GM19238 (cell line): ENCODE data around the gene LYST.

Experiments
- DNase-seq: peaks from one replicate; pipeline ENCODE4 v3.0.0; 2011; ENCODE audit warnings: low spot score; ENCODE audit not compliant: insufficient read length

The LYST gene

GRCh38 chr1:235888119-235888643, 21.5 kb upstream of the LYST start:
- peak; percentile 46 for DNase-seq

- DNase-seq = no peak
These were observed 21.0 kb upstream of the LYST start for GRCh38 chr1:235887676-235888075.

GRCh38 chr1:235885655-235886262, 19.1 kb upstream of the LYST start:
- DNase-seq = no peak

DNA sequence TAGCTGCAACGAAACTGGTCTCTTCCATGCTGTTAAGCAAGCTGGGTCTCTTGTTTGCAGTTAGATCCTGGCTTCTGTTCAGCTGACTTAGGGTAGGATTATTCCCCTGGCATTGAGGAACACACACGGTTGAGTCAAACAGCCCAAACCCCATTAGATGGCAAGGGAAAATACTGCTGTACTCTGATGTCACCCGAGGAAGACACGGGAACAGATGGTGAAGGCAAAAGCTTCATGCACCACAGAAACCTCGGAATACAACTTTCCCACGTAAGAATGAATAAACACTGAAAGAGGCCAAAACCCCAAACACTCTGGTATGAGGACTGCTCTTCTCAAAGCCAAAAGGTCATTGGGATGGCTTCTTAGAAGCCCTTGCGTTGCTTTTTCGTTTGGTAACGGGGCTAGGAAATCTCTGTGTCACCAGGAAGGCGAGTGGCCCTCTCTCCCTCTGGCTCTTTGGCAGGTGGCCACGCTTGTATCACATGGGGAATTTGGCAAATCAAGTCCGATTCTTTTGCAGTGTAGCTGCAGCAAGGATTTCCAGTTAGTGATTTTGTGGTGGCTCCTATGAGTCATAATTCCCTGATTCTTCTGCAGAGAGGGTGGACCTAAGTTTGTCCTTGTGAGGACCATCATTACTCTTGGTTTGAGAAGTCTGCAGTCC, 16.7 kb upstream of the LYST start:
- DNase-seq = no peak

DNA sequence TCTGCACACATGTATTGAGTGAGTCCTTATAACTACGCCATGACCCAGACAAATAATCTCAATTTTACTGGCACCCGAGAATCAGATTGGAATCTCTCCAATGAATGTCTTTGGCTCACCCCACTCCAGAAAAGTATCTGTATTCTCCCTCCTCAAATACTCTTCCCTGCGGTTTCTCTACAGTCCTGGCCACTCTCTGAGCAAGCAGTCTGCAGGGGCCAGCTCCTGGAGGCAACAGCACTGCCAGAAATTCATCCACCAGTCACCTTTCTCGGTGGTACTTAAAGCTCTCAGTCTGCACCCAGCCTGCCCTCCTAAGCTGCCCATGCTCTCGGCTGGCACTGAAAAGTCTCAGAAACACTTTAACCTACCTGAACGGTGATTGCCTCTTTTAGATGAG, 16.1 kb upstream of the LYST start:
- DNase-seq = no peak

DNA sequence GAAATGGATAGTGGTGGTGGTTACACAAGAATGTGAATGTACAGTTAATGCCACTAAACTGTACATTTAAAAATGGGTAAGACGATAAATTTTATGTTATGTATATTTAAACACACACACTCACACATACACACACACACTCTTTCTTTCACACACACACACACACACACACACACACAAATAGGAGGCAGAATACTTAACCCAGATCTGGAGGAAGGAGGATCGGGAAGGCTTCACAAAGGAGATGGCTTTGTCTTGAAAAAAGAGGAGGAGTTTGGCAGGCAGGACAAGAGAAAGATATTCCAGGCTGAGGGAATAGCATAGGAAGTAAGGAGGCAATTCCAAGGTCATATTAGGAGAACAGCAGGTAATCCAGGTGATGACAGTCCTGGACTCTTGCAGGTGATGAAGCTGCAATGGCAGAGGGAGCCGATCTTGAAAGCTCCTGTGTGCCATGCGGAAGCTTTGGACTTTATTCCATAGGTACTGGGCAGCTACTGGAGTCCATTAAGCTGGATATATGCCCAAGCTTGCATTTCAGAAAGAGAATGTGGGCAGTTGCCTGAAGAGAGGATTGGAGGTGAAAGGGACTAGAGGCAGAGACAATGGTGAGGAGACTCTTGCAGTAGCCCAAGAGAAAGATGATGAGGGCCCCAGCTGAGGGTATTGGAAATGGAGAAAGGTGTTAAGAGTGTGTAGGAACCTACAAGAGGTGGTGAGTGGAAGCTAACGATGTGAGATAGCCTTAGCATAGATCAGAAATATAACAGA, 15.4 kb upstream of the LYST start:
- no peak for DNase-seq

GRCh38 chr1:235878082-235878811, 11.5 kb upstream of the LYST start:
- no peak for DNase-seq

DNA sequence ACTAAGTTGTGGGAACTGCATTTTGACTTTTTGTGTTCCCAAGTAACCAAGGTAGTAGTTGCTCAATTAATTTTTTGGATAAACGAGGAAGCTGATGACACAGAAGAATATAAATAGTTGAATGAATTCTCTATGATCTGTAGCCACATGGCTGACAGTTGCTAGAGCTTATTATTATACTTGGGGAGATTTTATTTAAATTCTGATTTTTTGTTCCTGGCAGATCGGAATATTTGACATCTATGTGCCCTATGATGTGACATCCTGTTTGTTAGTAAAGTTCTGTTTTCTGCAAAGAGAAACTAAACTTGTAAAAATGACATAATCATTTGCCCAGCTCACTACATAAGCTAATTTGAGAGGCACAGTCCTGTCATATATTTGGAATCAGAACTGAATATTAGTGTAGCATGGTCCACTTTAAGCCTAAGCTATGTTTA, 9.7 kb upstream of the LYST start:
- no peak for DNase-seq

- no peak for DNase-seq
These were observed 8.4 kb upstream of the LYST start for GRCh38 chr1:235875036-235875597.

DNA sequence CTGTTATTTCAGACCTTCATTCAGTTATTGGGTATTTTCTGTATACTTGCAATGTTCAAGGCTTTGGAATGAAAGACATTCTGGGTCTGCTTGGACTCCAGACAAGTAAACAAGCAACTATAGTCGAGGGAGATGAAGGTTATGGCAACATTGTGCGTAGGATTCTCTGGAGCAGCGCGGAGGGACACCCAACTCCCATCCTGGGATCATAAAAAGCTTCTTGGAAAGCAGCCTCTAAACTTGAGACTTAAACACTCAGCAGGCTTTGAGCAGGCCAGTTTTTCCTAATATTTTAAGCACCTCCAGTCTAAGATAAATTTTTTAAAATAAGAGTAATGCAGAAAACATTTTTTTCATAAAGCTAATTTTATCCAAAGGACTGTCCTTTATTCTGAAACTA, 7.6 kb upstream of the LYST start:
- no peak for DNase-seq

GRCh38 chr1:235873571-235873970, 6.9 kb upstream of the LYST start:
- DNase-seq = no peak

DNA sequence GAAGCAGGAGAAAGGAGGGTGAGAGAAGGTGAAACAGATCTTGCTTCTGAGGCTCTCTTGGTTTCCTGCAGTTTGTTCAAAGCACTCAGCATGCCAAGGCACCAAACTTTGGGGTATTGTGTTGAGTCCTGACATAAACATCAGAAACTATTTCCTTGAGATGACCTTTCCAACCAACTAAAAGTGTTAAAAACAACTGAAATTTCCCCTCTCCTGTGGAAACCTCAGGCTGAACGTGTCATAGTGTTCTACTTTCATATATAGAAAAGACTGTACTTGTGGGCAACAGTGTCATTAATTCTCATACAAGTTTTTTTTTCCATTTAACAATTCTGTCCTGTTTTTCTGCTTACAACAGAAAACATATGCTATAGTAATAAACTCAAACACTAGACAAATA, 6.3 kb upstream of the LYST start:
- no peak for DNase-seq

DNA sequence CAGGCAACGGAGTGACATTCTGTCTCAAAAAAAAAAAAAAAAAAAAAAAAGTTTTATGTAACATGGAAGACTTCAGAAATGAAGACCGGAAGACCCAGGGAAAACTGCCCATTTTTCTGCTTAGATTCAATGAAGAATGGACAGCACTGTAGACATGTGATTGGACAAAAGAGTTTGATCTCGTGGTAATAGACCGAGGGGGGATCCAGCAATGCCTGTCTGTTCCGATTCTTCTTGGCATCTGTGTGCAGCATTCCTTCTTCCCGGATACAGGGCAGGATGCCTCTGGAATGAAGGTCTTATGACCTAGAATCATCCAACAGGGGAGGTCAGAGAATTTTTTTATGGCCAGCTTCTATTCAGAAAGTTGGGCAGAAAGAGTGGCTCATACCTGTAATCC, 5.6 kb upstream of the LYST start:
- DNase-seq = no peak

- DNase-seq = no peak
These were observed 1.3 kb upstream of the LYST start for GRCh38 chr1:235867903-235868469.

DNA sequence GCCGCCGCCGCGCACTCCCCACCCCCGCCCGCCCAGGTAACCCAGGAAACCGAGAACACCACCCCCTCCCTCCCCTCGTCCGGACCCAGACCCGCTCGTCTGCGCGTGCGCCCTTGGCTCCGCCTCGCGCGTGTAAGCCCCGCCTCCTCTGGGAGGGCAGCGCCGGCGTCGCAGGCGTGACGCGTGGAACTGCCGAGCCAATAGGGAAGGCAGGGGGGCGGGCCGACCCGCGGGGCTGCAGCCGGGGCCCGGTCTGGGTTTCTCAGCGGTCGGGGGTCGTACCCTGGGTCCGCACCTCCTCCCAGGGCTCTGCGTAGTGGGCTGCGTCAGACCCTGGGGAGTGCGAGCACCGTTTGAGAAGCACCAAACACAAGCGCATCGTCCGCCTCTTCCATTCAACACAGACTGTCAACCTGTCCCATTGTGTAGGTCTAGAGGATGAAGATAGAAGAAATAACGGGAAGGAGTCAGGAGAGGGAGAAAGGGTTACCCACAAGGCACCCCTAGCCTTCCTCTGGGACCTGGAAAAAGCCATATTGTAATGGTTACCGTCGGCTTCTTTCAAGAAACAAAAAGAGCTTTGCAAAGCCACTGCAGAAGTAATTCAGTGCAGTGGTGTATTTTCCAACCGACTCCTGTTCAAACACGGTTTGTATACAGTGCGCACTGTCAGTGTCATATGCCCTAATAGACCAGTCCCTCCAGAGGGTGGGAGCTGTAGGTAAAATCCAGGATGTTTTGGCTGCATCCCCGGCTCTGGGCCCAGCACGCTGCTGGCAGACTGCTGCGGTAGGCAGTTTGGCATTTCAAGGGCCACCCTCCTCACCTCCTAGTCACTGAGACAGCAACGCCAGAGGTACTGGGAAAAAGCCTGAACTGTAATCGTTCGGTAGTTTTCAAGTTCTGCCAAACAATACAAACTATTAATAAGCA, 473 bp upstream of the LYST start:
- peak; percentile 73 for DNase-seq

GRCh38 chr1:235865565-235866204, 1.0 kb downstream of the LYST start:
- DNase-seq = no peak

DNA sequence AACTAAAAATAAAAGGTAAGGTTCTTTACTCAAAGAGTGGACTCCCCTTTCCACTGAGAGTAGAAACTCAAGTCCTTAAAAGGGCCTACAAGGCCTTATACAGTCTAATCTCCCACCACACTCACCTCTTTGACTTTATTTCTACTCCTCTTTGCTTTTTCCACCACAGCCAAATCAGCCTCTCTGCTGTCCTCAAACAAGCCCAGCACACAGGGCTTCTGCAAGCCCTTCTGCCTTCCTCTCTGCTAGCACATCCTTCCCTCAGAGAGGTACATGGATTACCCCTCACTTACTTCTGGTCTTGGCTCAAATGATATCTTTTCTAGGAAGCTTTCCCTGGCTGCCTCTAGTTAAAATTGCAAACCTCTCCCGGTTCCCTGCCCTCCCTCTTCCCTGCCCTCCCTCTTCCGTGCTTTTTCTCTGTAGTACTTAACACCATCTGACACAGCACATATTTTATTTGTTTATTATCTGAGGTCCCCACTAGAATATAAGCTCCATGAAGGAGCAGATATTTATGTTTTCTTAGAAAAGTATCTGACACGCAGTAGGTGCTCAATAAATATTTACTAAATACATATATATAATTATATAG, 1.7 kb downstream of the LYST start:
- no peak for DNase-seq

- no peak for DNase-seq
These were observed 2.2 kb downstream of the LYST start for GRCh38 chr1:235864469-235864868.

- no peak for DNase-seq
These were observed 3.0 kb downstream of the LYST start for GRCh38 chr1:235863699-235864093.
